Muscle layer of colon (tissue), 2 donors: ENCODE measurements around the gene ITGA11.

ENCODE experiments used
- H3K27ac ChIP-seq: one replicate; pipeline ENCODE4 v1.7.0; 2013; ENCODE audit warnings: low read depth, mild to moderate bottlenecking, low read length, moderate library complexity
- H3K27me3 ChIP-seq, 2 donors: one replicate each; pipeline ENCODE4 v1.7.0; 2013; ENCODE audit warnings: low read length in 2 of 2, mild to moderate bottlenecking in 2 of 2; ENCODE audit not compliant: insufficient read depth in 2 of 2, control insufficient read depth in 1 of 2
- H3K36me3 ChIP-seq: one replicate; pipeline ENCODE4 v1.7.0; 2013; ENCODE audit warnings: mild to moderate bottlenecking, low read length; ENCODE audit not compliant: insufficient read depth
- H3K4me1 ChIP-seq: one replicate; pipeline ENCODE4 v1.7.0; 2013; ENCODE audit warnings: mild to moderate bottlenecking, low read length; ENCODE audit not compliant: insufficient read depth
- H3K4me3 ChIP-seq, 2 donors: one replicate each; pipeline ENCODE4 v1.7.0; 2013; ENCODE audit warnings: low read length in 2 of 2, low read depth in 1 of 2, mild to moderate bottlenecking in 1 of 2, moderate library complexity in 1 of 2
- H3K9ac ChIP-seq: one replicate; pipeline ENCODE4 v1.7.0; 2013; ENCODE audit warnings: low read length
- H3K9me3 ChIP-seq: one replicate; pipeline ENCODE4 v1.7.0; 2013; ENCODE audit warnings: mild to moderate bottlenecking, low read length
- donor health status: abdominal sarcoma.
- donor health status: Adenocarcinoma of cecum.

ITGA11 gene

DNA sequence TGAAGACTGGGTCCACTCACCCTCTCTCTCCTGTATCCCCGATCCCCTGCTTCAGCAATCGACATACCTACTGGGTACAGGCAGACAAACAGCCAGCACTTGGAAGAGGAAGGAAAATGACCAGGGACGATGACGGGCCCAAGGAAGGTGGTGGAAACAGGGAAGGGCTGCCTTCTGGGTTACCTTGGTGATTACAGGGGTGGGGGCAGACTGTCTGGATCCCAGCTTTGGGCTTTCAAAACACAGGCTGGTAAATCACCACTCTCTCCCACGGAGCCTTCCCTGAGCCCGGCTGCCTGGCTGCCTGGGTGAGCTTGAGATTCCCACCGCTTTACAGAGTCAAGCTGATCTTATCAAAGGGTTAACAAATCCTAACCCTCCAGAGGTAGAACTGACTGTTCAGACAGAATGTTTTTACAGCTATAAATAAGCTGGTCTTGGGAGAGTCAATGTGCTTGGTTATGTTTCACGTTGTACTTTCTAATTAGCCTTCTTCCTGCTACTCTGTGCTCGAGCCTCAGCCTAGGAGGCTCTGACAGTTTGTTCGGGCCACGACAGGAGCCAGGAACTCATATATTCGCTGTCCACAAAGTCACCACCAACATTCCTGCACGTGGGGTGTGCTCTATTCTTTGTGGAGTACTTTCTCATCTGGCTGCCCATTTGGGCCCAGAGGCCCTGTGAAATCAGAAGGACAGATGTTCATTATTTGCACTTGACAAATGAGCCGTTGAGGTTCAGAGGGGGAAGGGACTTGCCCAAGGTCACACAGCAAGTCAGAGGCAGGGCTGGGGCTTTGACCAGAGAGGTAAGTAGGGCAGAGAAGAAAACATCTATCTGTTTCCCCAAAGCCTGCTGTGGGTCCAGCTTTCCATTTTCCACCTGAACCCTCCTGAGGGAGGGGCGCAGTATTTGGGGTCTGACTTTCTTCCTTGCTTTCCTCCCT, 91.0 kb downstream of the ITGA11 start:
- H3K4me1 ChIP-seq, result peaks cover 12% of the 10 kb centered on the region
- no peak overlapping the region for H3K27ac ChIP-seq
- no peaks in the 10 kb centered on the region for H3K27me3 ChIP-seq
- no peaks in the 10 kb centered on the region for H3K36me3 ChIP-seq
- no peak overlapping the region for H3K9ac ChIP-seq
- no peaks in the 10 kb centered on the region for H3K9me3 ChIP-seq
- H3K4me3 ChIP-seq, result no peak overlapping the region

DNA sequence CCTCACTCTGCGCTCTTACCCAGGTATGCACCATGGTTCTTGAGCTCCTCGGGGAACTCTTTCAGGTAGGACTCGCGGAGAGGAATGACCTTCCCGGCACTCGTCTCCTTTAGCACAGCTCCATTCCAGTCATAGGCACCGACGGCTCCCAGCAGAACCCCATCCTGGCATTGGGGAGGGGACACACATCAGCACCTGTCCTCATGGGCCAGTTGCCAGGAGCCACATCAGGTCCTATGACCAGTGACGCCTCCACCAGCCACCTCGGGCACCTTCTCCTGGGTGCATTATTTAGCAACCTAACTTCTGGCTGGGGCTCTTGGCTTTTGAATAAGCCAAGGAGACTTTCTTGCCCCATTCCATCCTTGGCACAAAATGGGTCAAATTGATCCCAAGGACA, 92.5 kb downstream of the ITGA11 start:
- Histone ChIP-seq H3K27me3 (no peaks in the 10 kb centered on the region), H3K4me3 (no peak overlapping the region), H3K27ac (no peak overlapping the region), H3K4me1 (peaks cover 12% of the 10 kb centered on the region), H3K9ac (no peak overlapping the region), H3K36me3 (no peaks in the 10 kb centered on the region), H3K9me3 (no peaks in the 10 kb centered on the region)

DNA sequence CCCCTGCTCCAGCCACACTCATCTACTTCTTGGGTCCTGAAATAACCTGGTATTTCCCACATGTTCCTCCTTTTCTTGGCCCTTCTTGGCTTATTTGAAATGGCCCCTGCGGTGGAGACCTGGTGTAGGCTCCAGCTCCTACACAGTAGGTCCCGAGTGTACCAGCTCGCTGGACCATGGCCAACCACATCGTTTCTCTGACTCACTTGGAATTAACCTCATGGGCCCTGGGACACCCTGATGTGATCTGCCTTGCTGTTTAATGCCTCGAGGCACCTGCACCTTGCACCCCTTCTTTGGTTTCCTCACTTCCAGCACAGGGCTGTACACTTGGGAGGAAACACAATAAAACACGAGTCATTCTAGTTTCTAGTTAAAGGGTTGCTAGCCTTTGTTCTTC, 94.1 kb downstream of the ITGA11 start:
- Histone ChIP-seq H3K4me3 (no peak overlapping the region), H3K27ac (no peak overlapping the region), H3K9me3 (no peaks in the 10 kb centered on the region), H3K4me1 (peaks cover 12% of the 10 kb centered on the region), H3K27me3 (no peaks in the 10 kb centered on the region), H3K36me3 (no peaks in the 10 kb centered on the region), H3K9ac (no peak overlapping the region)

DNA sequence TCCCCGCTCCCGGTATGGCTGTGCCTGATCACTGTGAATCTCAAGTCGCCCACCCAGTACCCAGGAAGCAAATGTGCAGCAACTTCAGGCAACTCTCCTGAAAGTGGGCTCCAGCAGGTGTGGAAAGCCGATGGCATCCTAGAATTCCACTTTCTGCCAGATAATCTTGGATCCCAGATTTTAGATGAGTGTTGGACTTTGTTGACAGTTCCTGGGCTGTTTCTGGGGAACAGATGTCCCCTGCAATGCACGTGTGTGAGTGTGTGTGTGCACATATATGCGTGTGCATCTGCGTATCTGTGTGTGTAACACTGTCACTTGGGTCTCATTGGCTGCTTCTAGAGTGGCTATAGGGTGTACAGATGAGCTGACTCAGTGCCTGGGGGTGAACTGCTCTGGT, 95.4 kb downstream of the ITGA11 start:
- no peak overlapping the region for H3K9ac ChIP-seq
- peaks cover 4% of the 10 kb centered on the region for H3K4me1 ChIP-seq
- H3K27ac ChIP-seq, result no peak overlapping the region
- no peak overlapping the region for H3K4me3 ChIP-seq
- H3K36me3 ChIP-seq, result no peaks in the 10 kb centered on the region
- no peaks in the 10 kb centered on the region for H3K27me3 ChIP-seq
- H3K9me3 ChIP-seq, result no peaks in the 10 kb centered on the region

DNA sequence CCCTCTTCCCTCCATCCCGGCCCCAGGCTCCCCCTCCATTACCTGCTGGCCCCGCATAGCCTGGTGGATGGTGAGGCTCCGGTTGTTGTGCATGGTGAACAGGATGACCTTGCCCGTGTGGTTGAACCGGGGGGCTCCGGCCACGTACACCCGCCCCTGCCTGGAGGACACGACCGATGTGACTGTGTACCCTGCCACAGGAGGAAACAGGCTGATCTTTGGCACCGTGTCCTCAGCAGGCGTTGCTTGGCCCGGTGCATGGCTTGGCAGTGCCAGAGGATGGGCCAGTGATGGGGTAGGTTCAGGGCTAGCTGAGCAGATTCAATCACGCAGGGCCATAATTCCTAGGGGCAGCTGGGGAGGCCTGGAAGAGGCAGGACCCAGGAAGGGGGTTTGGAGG, 96.3 kb downstream of the ITGA11 start:
- no peak overlapping the region for H3K9ac ChIP-seq
- H3K36me3 ChIP-seq, result no peaks in the 10 kb centered on the region
- no peaks in the 10 kb centered on the region for H3K9me3 ChIP-seq
- no peak overlapping the region for H3K27ac ChIP-seq
- no peaks in the 10 kb centered on the region for H3K4me1 ChIP-seq
- no peaks in the 10 kb centered on the region for H3K27me3 ChIP-seq
- no peak overlapping the region for H3K4me3 ChIP-seq

DNA sequence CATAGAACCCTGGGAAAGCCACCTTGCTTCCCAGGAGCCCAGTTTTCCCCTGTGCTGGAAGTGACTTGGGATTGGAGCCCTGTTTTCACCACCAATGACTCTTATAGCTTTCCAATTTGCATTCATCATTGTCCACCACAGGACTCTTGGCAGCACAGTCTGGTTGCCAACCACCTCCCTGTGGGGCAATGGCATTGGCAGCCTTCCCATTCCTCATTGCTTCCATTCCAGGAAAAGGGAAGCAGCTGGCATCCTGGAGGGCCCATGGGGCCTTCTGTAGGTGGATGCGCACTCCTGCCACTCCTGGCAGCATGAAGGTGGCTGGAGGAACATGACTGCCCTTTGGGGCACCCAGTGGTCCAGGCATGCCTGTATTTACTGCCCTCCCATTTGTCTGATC, 96.7 kb downstream of the ITGA11 start:
- H3K4me1 ChIP-seq, result no peaks in the 10 kb centered on the region
- H3K36me3 ChIP-seq, result no peaks in the 10 kb centered on the region
- no peak overlapping the region for H3K9ac ChIP-seq
- H3K27me3 ChIP-seq, result no peaks in the 10 kb centered on the region
- H3K27ac ChIP-seq, result no peak overlapping the region
- no peak overlapping the region for H3K4me3 ChIP-seq
- H3K9me3 ChIP-seq, result no peaks in the 10 kb centered on the region

DNA sequence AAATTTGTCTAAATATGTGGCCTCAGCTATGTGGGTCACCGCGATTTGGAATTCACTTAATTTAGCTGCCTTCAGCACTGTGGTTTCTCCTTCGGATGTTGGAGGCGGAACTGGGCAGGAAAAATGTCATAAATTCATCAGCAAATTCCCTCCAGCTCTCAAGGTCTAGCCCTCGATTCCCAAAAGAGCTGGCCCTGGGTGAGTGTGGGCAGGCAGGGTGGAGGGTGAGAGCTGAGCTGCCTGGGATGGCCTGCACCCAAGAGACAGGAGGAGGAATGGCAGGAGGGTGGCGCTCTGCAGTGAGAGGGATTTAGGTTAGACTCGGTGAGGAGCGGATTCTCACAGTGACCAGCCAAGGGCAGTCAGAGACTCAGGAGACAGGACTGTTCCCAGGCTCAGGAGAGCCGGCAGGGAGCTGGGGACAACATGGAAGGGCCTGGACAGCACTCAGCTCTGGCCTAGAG, 97.3 kb downstream of the ITGA11 start:
- Histone ChIP-seq H3K36me3 (no peaks in the 10 kb centered on the region), H3K4me3 (no peak overlapping the region), H3K9me3 (no peaks in the 10 kb centered on the region), H3K9ac (no peak overlapping the region), H3K4me1 (no peaks in the 10 kb centered on the region), H3K27ac (no peak overlapping the region), H3K27me3 (no peaks in the 10 kb centered on the region)

DNA sequence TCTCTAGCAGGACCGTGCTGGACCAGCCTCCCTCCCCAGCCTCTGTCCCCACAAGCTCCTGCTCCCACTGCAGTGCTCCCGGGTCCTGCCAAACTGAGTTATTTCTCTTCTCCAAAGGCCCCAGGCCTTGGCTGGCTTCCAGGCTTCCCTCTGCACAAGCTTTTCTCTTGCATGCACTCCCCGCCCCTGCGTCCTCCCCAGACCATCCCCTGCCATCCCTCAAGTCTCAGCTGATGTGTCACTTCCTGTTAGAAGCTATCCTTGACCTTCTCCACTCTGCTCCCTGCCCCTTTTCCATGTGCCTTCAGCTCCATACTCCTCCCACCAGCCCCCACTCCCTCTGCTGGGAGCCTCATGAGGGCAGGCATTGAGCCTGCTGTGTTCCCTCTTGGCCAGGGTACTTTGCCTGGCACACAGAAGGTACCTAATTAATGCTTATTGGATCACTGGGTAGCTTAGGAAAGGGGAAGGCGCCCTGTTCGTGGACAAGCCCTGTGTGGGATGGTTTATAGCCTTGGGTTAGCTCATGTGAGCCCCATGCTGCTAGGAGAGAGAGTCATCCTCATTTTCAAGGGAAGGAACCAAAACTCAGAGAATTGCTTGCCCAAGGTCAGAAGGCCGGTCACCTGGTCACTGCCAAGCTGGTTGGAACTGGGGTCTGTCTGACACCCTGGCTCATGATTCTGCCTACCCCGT, 98.0 kb downstream of the ITGA11 start:
- no peaks in the 10 kb centered on the region for H3K9me3 ChIP-seq
- no peaks in the 10 kb centered on the region for H3K36me3 ChIP-seq
- no peak overlapping the region for H3K27ac ChIP-seq
- no peaks in the 10 kb centered on the region for H3K27me3 ChIP-seq
- no peaks in the 10 kb centered on the region for H3K4me1 ChIP-seq
- H3K9ac ChIP-seq, result no peak overlapping the region
- H3K4me3 ChIP-seq, result no peak overlapping the region

DNA sequence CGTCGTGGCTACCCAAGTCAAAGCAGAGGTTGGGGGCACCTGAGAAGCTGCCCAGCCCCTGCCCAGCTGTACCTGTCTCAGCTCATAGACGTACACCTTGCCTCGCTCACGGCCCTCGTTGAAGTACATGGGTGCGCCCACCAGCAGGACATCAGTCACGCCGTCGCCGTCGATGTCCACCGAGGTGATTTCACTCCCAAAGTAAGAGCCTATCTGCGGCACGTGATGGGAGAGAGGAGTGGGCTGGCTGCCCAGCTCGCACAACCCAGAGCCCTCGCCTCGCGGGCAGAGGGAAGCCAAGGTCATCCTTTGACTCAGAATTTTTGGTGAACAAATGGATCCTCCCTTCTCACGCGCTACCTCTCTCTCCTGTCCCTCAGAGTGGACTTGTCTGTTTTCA, 99.7 kb downstream of the ITGA11 start:
- no peaks in the 10 kb centered on the region for H3K27me3 ChIP-seq
- H3K9me3 ChIP-seq, result no peaks in the 10 kb centered on the region
- H3K36me3 ChIP-seq, result no peaks in the 10 kb centered on the region
- H3K4me3 ChIP-seq, result no peak overlapping the region
- H3K4me1 ChIP-seq, result no peaks in the 10 kb centered on the region
- H3K9ac ChIP-seq, result no peak overlapping the region
- H3K27ac ChIP-seq, result no peak overlapping the region

DNA sequence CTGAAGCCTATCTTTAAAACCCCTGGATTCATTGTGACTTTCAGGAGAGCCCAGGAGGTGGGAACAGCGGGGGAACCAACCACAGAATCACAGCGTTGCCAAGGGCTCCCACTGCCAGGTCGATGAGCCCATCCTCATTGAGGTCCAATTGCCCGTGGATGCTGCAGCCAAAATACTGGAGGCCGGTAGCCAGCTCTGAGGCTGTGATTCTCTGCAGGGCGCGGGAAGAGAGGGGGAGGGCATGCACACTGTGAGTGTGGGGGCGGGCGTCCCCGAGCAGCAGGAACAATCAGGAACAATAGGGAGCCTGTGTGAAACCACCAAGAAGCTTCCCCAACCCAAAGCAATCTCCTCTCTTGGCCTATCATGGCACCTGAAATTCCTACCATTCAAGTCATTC, 101.1 kb downstream of the ITGA11 start:
- Histone ChIP-seq H3K9me3 (no peaks in the 10 kb centered on the region), H3K36me3 (no peaks in the 10 kb centered on the region), H3K4me3 (no peak overlapping the region), H3K27ac (no peak overlapping the region), H3K9ac (no peak overlapping the region), H3K4me1 (no peaks in the 10 kb centered on the region), H3K27me3 (no peaks in the 10 kb centered on the region)

DNA sequence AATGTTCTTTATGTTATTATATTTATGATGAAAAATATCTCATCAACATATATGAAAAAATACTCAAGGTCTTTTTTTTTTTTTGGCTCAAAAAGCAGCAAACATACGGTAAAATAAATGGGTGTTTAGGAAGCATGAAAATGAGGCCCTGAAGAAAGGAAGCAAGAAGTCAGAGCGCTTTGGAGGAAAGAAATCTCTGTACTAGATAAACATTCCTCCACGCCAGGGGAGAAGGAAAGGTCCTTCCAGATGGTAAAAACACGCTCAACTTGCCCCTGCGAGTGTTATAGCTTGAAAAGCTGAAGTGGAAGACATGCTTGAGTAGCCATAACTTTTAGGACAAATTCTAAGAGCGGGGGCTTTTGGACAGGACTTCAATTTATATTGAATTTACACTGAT, 101.5 kb downstream of the ITGA11 start:
- Histone ChIP-seq H3K4me1 (no peaks in the 10 kb centered on the region), H3K27ac (no peak overlapping the region)

More for the DNA sequence above, 101.5 kb downstream of the ITGA11 start:
- Histone ChIP-seq H3K9ac (no peak overlapping the region), H3K36me3 (no peaks in the 10 kb centered on the region), H3K9me3 (no peaks in the 10 kb centered on the region), H3K4me3 (no peak overlapping the region), H3K27me3 (no peaks in the 10 kb centered on the region)
